ENCODE data around the gene EIF5AL1. TPM values are rescaled to one million over a fixed set of nuclear protein-coding genes. Genes with fewer than 3 reads are reported as not detected.
"Not testable (repeated sequence)": the region's sequence is repeated elsewhere in the genome, so short reads cannot be mapped to it uniquely, and the experiment has no call there.

Gene EIF5AL1
- total RNA-seq, 6 experiments from 2014 or later: 0.31 to 0.54 (median 0.44) TPM; not detected in 1

GRCh38 chr10:79505829-79506228 lies 6.5 kb upstream of the EIF5AL1 start:
- Histone ChIP-seq H3K4me3 (no peak overlapping the region), H3K36me3 (no peaks in the 10 kb centered on the region), H3K9me3 (no peaks in the 10 kb centered on the region), H3K4me1 (no peaks in the 10 kb centered on the region), H3K27me3 (no peaks in the 10 kb centered on the region), H3K27ac (no peak overlapping the region)
- DNase-seq (no peak), ATAC-seq (no peak)
- intact Hi-C loops (cut with DNase I): no loop called here
- TF ChIP-seq, protein P1, sequence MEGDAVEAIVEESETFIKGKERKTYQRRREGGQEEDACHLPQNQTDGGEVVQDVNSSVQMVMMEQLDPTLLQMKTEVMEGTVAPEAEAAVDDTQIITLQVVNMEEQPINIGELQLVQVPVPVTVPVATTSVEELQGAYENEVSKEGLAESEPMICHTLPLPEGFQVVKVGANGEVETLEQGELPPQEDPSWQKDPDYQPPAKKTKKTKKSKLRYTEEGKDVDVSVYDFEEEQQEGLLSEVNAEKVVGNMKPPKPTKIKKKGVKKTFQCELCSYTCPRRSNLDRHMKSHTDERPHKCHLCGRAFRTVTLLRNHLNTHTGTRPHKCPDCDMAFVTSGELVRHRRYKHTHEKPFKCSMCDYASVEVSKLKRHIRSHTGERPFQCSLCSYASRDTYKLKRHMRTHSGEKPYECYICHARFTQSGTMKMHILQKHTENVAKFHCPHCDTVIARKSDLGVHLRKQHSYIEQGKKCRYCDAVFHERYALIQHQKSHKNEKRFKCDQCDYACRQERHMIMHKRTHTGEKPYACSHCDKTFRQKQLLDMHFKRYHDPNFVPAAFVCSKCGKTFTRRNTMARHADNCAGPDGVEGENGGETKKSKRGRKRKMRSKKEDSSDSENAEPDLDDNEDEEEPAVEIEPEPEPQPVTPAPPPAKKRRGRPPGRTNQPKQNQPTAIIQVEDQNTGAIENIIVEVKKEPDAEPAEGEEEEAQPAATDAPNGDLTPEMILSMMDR (IDR thresholded peaks at IDR 0.05): no peak
- no peak for TF ChIP-seq POLR2A (IDR thresholded peaks at IDR 0.05)

DNA sequence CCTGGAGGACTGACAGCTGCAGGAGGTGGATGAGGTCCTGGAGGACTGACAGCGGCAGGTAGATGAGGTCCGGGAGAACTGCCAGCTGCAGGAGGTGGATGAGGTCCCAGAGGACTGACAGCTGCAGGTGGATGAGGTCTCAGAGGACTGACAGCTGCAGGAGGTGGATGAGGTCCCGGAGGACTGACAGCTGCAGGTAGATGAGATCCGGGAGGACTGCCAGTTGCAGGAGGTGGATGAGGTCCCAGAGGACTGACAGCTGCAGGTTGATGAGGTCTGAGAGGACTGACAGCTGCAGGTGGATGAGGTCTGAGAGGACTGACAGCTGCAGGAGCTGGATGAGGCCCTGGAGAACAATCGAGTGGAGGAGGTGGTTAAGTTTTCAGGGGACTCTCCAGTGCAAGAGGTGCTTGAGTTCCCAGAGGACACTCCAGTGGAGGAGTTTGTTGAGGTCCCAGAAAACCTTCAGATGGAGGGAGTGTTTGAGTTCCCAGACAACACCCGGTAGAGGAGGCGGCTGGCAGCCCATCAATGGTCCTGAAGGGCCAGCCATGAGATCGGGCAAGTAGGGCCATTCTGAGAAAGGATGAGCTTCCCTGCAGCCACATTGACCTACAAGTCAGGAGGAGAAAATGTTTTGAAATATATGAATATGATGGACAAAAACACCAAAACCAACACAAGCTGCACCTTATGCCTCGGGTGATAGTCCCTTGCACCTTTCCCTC lies 4.7 kb upstream of the EIF5AL1 start:
- WGBS (ENCODE audit: insufficient coverage, low coverage, low lambda C conversion rate, missing lambda C conversion rate): 54% methylated on average over 7 of the region's 9 CpGs
- no peak for TF ChIP-seq POLR2A (IDR thresholded peaks at IDR 0.05)
- TF ChIP-seq, protein P1 (IDR thresholded peaks at IDR 0.05): no peak
- no peak overlapping the region for H3K4me3 ChIP-seq
- H3K36me3 ChIP-seq: no peaks in the 10 kb centered on the region
- H3K27ac ChIP-seq: no peak overlapping the region
- no peaks in the 10 kb centered on the region for H3K9me3 ChIP-seq
- no peaks in the 10 kb centered on the region for H3K4me1 ChIP-seq
- intact Hi-C loops (cut with DNase I): no loop called here
- ATAC-seq (no peak), DNase-seq (no peak)
- no peaks in the 10 kb centered on the region for H3K27me3 ChIP-seq

GRCh38 chr10:79508245-79508644 lies 4.1 kb upstream of the EIF5AL1 start:
- H3K27ac ChIP-seq; H3K4me1 ChIP-seq; DNase-seq; H3K9me3 ChIP-seq; H3K27me3 ChIP-seq; H3K36me3 ChIP-seq; intact Hi-C loops (cut with DNase I); ATAC-seq; H3K4me3 ChIP-seq: not testable (repeated sequence)
- WGBS (ENCODE audit: insufficient coverage, low coverage, low lambda C conversion rate, missing lambda C conversion rate): 65% methylated on average over 3 of the region's 4 CpGs

DNA sequence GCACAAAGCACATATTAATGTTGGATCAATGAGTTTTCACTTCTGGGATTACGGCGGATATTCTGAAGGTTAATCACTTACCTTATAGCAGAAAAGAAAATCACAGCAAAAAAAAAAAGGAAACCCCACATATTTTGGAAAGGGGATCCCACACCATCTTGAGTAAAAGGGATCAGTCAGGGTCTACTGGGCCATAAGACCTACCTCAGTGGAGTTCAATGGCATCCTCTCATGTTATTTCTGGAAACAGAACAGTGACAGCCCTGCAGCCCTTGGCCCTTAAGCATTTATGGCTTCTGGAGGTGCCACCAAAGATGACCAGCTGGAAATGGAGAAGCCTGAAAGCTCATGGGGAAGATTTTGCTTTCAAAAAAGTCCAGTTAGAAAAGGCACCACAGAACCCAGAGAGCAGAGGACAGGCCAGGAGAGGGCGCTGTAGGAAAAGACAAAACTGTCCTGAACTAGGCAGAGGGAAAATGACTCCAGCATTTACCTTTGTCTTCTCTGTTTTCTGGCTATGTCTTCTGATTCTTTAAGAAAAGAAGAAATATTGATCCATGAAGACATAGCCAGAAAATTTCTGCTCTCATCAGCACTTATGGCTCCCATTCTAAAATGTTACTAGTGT lies 2.9 kb upstream of the EIF5AL1 start:
- intact Hi-C loops (cut with DNase I); H3K4me3 ChIP-seq; H3K27me3 ChIP-seq; H3K4me1 ChIP-seq; H3K27ac ChIP-seq; H3K36me3 ChIP-seq; DNase-seq; H3K9me3 ChIP-seq: not testable (repeated sequence)
- 100% methylated on average over 2 of the region's 3 CpGs for WGBS (ENCODE audit: insufficient coverage, low coverage, low lambda C conversion rate, missing lambda C conversion rate)
- peak; percentile 57 to 78 (median 69) for ATAC-seq

DNA sequence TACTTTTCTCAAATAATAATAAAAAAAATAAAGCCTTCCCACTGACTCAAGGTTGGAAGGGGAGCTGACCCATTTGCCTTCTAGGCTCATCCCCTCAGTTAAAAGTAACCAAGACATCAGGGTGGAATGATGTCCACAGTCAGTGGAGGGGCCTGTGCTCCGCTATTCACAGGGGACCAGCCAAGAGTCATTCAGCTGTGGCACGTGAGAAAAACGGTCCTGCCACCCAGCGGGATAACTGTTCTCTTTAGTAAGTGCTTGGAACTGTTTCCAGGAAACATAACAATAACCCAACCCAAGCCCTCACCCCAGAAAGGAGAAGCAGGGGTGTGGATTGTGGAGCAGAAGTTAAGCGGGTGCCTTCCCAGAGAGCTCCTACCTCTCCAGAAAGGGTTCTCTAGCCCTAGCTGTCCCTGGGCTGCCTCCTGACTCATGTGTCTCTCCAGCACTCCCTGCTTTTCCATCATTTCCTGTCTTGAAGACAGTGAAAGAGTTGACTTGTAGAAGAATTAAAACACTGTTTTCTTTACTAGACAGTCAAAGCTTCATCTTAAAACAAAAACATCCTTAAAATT lies 2.3 kb upstream of the EIF5AL1 start:
- H3K36me3 ChIP-seq; H3K4me3 ChIP-seq; H3K27me3 ChIP-seq; H3K4me1 ChIP-seq; DNase-seq; H3K9me3 ChIP-seq; H3K27ac ChIP-seq; intact Hi-C loops (cut with DNase I): not testable (repeated sequence)
- 83% methylated on average over 1 of the region's 5 CpGs for WGBS (ENCODE audit: insufficient coverage, low coverage, low lambda C conversion rate, missing lambda C conversion rate)
- ATAC-seq: peak in 2 of 4 donors; percentile 19 to 30

GRCh38 chr10:79516532-79517205 lies 4.3 kb downstream of the EIF5AL1 start:
- H3K27me3 ChIP-seq; H3K36me3 ChIP-seq; H3K9me3 ChIP-seq; H3K27ac ChIP-seq; intact Hi-C loops (cut with DNase I); ATAC-seq; H3K4me3 ChIP-seq; H3K4me1 ChIP-seq; DNase-seq: not testable (repeated sequence)
- WGBS (ENCODE audit: insufficient coverage, low coverage, low lambda C conversion rate, missing lambda C conversion rate): 65% methylated on average over 5 of the region's 7 CpGs

DNA sequence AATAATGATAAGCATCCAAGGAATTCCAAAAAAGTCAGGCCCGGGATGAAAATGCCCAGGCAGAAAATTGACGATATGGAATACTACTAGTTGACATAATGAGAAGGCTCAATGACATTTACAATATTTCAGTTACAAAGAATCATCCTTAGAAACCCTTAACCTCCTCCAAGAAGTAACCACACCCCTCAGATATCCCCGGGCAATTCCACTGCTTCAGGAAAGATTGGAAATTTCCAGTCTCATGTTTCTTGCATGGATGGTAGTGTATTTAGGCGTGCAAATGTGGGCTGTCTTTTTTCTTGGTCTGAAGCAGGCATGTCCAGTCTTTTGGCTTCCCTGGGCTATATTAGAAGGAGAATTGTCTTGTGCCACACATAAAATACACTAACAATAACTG lies 5.2 kb downstream of the EIF5AL1 start:
- DNase-seq; ATAC-seq; H3K27ac ChIP-seq; H3K27me3 ChIP-seq; H3K4me3 ChIP-seq; intact Hi-C loops (cut with DNase I); H3K4me1 ChIP-seq; H3K9me3 ChIP-seq; H3K36me3 ChIP-seq: not testable (repeated sequence)
- WGBS (ENCODE audit: insufficient coverage, low coverage, low lambda C conversion rate, missing lambda C conversion rate): 50% methylated on average over 2 of the region's 4 CpGs

DNA sequence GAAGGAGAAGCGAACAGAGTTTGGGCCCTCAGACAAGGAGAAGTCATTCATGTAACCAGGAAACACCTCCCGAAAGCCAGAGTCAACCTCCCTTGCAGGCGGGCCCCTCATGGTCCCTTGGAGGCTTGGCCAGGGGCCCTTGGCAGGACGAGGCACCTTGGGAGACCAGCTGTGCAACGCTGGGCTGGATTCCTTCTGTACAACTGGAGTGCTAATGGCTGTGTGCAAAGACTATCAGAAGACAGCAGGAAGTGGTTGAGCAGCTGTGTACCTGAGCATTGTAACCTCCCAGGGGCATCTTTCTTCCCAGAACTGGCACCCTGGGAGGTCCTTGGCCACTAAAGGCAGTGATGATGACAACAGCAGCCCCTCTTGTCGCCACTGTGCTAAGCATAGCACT lies 9.4 kb downstream of the EIF5AL1 start:
- DNase-seq; intact Hi-C loops (cut with DNase I): not testable (repeated sequence)
- ATAC-seq: peak in 1 of 4 donors; percentile 14

DNA sequence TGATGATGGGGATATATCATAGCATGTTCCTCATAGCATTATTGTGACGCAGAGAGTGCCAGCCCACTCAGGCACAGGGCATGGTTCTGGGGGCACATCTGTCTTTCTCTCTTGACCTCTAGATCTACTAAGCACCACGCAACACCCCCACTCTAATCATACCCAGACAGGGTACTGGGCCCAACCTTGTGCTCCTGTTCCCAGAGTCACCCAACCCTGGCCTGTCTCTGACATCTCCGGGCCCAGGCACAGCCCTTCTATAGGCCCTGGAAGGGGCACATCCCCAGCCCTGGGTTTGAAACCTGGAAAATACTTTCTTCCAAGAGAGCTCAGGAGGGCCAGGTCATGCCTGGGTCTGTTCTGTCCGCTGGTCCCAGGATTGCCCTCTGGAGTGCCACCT lies 10.1 kb downstream of the EIF5AL1 start:
- 73% methylated on average over 2 of the region's 4 CpGs for WGBS (ENCODE audit: insufficient coverage, low coverage, low lambda C conversion rate, missing lambda C conversion rate)
- H3K4me3 ChIP-seq; H3K4me1 ChIP-seq; H3K27me3 ChIP-seq; H3K9me3 ChIP-seq; intact Hi-C loops (cut with DNase I); H3K27ac ChIP-seq; H3K36me3 ChIP-seq; DNase-seq: not testable (repeated sequence)
- ATAC-seq: peak in 1 of 4 donors; percentile 20

More for the DNA sequence above, 9.4 kb downstream of the EIF5AL1 start:
- not testable (repeated sequence) for H3K27ac ChIP-seq, H3K9me3 ChIP-seq, H3K4me3 ChIP-seq, H3K27me3 ChIP-seq, H3K36me3 ChIP-seq, H3K4me1 ChIP-seq
- WGBS (ENCODE audit: insufficient coverage, low coverage, low lambda C conversion rate, missing lambda C conversion rate): 67% methylated on average over 1 of the region's 6 CpGs

Data from right lobe of liver (tissue), 6 donors.